A549 (cell line): ENCODE data around the gene TIMM44. TPM values are rescaled to one million over a fixed set of nuclear protein-coding genes. Genes with fewer than 3 reads are reported as not detected.

ENCODE experiments used
- ATAC-seq, 2 experiments: fragments of 200-7000 bp in 1 of 2; fragments of >200 bp in 1 of 2; cut with Nextera tagmentation in 1 of 2; cut with Tn5 transposase in 1 of 2; 3 replicates each; pipeline versions ENCODE4 v1.8.0 to v1.9.1; 2018 to 2020; ENCODE audit warnings: mild to moderate bottlenecking in 1 of 2, moderate library complexity in 1 of 2
- CTCF ChIA-PET: fragments of 300-600 bp; sonication (Branson Sonifier 250); formaldehyde crosslinking; extraction: SDS; loops from one replicate; lab custom pipeline; 2021; ENCODE audit warnings: antibody characterized with exemption, inconsistent platforms; lab: Yijun Ruan, JAX
- POLR2A ChIA-PET: fragments of 350-600 bp; formaldehyde crosslinking; extraction: SDS; loops from one replicate; lab custom pipeline; 2021; ENCODE audit warnings: antibody characterized with exemption, inconsistent platforms; lab: Yijun Ruan, JAX
- DNase-seq, 2 experiments: peaks; one replicate each; pipeline versions ENCODE4 v3.0.0 to v3.0.0-alpha.2; 2011 to 2016; ENCODE audit warnings: low read depth in 1 of 2, low spot score in 1 of 2
- FAIRE-seq: peaks from 2 replicates; lab custom pipeline; 2011; peaks lifted over from hg19 to GRCh38; lab: Jason Lieb, UNC
- H3K27ac ChIP-seq, 2 experiments: fragments of >200 bp; sonication (Bioruptor Twin); formaldehyde crosslinking; 3 replicates each; pipeline ENCODE4 v1.5.1; 2016 to 2017
- H3K4me1 ChIP-seq: fragments of >200 bp; sonication (Bioruptor Twin); formaldehyde crosslinking; 3 replicates; pipeline ENCODE4 v1.6.1; 2016
- H3K4me2 ChIP-seq: fragments of >200 bp; sonication (Bioruptor Twin); formaldehyde crosslinking; 3 replicates; pipeline ENCODE4 v1.6.1; 2016
- H3K4me3 ChIP-seq: fragments of >200 bp; sonication (Bioruptor Twin); formaldehyde crosslinking; 3 replicates; pipeline ENCODE4 v1.5.1; 2016
- H3K9me3 ChIP-seq: fragments of >200 bp; sonication (Bioruptor Twin); formaldehyde crosslinking; 3 replicates; pipeline ENCODE4 v1.6.1; 2016
- BCL3 ChIP-seq: fragments of >200 bp; sonication (Bioruptor Twin); formaldehyde crosslinking; IDR thresholded peaks from 3 replicates; pipeline ENCODE4 v1.6.1; 2016
- BHLHE40 ChIP-seq: IDR thresholded peaks from 2 replicates; pipeline ENCODE4 v1.6.1; 2012; ENCODE audit warnings: low read depth, low read length, inconsistent platforms
- CBX2 ChIP-seq: fragments of 200-600 bp; sonication (generic); IDR thresholded peaks from 2 replicates; pipeline ENCODE4 v1.6.1; 2016; ENCODE audit warnings: low read depth, mild to moderate bottlenecking, borderline replicate concordance
- CBX8 ChIP-seq: fragments of 200-600 bp; sonication (generic); IDR thresholded peaks from 2 replicates; pipeline ENCODE4 v1.6.1; 2016
- CEBPB ChIP-seq, 2 experiments: fragments of >200 bp in 1 of 2; sonication (Bioruptor Twin) in 1 of 2; formaldehyde crosslinking in 1 of 2; IDR thresholded peaks; 2 replicates each; pipeline ENCODE4 v1.6.1; 2012 to 2016
- CHD2 ChIP-seq: fragments of 150-350 bp; IDR thresholded peaks from 2 replicates; pipeline ENCODE4 v1.6.1; 2014; ENCODE audit warnings: low read length; ENCODE audit not compliant: partially characterized antibody
- EHF ChIP-seq: fragments of 250-450 bp; sonication (Bioruptor Pico); IDR thresholded peaks from 2 replicates; pipeline ENCODE4 v1.5.0; 2020; ENCODE audit warnings: mild to moderate bottlenecking
- ELK1 ChIP-seq: fragments of 150-350 bp; IDR thresholded peaks from 2 replicates; pipeline ENCODE4 v1.6.1; 2014; ENCODE audit warnings: low read depth, mild to moderate bottlenecking, low read length
- FOSB ChIP-seq: fragments of 250-450 bp; sonication (Bioruptor Pico); IDR thresholded peaks from 2 replicates; pipeline ENCODE4 v1.5.0; 2020; ENCODE audit warnings: mild to moderate bottlenecking, moderate library complexity
- FOXS1 ChIP-seq: fragments of 250-450 bp; sonication (Bioruptor Pico); IDR thresholded peaks from 2 replicates; pipeline ENCODE4 v1.5.0; 2020; ENCODE audit warnings: mild to moderate bottlenecking, moderate library complexity
- HMGXB4 ChIP-seq: fragments of 250-450 bp; sonication (Bioruptor Pico); IDR thresholded peaks from 2 replicates; pipeline ENCODE4 v1.5.0; 2021; ENCODE audit warnings: mild to moderate bottlenecking, moderate library complexity, borderline replicate concordance
- HOXA7 ChIP-seq: fragments of 250-450 bp; sonication (Bioruptor Pico); IDR thresholded peaks from 2 replicates; pipeline ENCODE4 v1.5.0; 2020; ENCODE audit warnings: mild to moderate bottlenecking, moderate library complexity
- HOXB5 ChIP-seq: fragments of 250-450 bp; sonication (Bioruptor Pico); IDR thresholded peaks from 2 replicates; pipeline ENCODE4 v1.5.0; 2020; ENCODE audit warnings: mild to moderate bottlenecking, moderate library complexity
- MAX ChIP-seq: IDR thresholded peaks from 2 replicates; pipeline ENCODE4 v1.6.1; 2012
- MYC ChIP-seq: IDR thresholded peaks from 2 replicates; pipeline ENCODE4 v1.6.1; 2012; ENCODE audit warnings: mild to moderate bottlenecking, inconsistent platforms, low read length, improper control_type of control experiment, borderline replicate concordance
- NFE2L2 ChIP-seq: fragments of 150-350 bp; conservative IDR thresholded peaks from 2 replicates; pipeline ENCODE4 v1.6.1; 2014; ENCODE audit warnings: low read length
- NPAS2 ChIP-seq: fragments of 250-450 bp; sonication (Bioruptor Pico); IDR thresholded peaks from 2 replicates; pipeline ENCODE4 v1.8.0; 2022; ENCODE audit warnings: mild to moderate bottlenecking, moderate library complexity, borderline replicate concordance
- PHF8 ChIP-seq: fragments of 200-600 bp; sonication (generic); IDR thresholded peaks from 2 replicates; pipeline ENCODE4 v1.6.1; 2016; ENCODE audit warnings: low read depth, mild to moderate bottlenecking, antibody characterized with exemption, moderate library complexity, borderline replicate concordance
- POLR2AphosphoS2 ChIP-seq: conservative IDR thresholded peaks from 2 replicates; pipeline ENCODE4 v1.6.1; 2012; ENCODE audit warnings: low read length, improper control_type of control experiment, inconsistent platforms
- RARB ChIP-seq: fragments of 250-450 bp; sonication (Bioruptor Pico); IDR thresholded peaks from 2 replicates; pipeline ENCODE4 v1.8.0; 2021; ENCODE audit warnings: mild to moderate bottlenecking, moderate library complexity
- RNF2 ChIP-seq: fragments of 200-600 bp; sonication (generic); IDR thresholded peaks from 2 replicates; pipeline ENCODE4 v1.6.1; 2016; ENCODE audit warnings: low read depth, mild to moderate bottlenecking, antibody characterized with exemption, moderate library complexity, borderline replicate concordance
- TFCP2L1 ChIP-seq: fragments of 250-450 bp; sonication (Bioruptor Pico); IDR thresholded peaks from 2 replicates; pipeline ENCODE4 v1.5.0; 2021; ENCODE audit warnings: mild to moderate bottlenecking
- ZFP36 ChIP-seq: fragments of 450-650 bp; IDR thresholded peaks from 2 replicates; pipeline ENCODE4 v1.6.1; 2014; ENCODE audit warnings: borderline replicate concordance; ENCODE audit not compliant: partially characterized antibody
- ZNF302 ChIP-seq: fragments of 250-450 bp; sonication (Bioruptor Pico); IDR thresholded peaks from 2 replicates; pipeline ENCODE4 v1.9.0; 2021; ENCODE audit warnings: inconsistent platforms, mild to moderate bottlenecking, moderate library complexity
- WGBS: methylation state at CpG from one replicate; pipeline ENCODE4 v1.1.6; 2017; ENCODE audit errors: missing lambda C conversion rate; 5-methylcytosine and 5-hydroxymethylcytosine counted together
- polyA plus RNA-seq, 4 experiments: library from polyadenylated mRNA; depleted of rRNA in 3 of 4; stranded (reverse); fragments of >200 nt; fragmentation: RNase III in 1 of 4; extraction: RNeasy Plus Mini Kit Qiagen cat#74134 plus additional on column Dnase treatment in 1 of 4; gene quantifications; 2 replicates in 3 of 4; 3 replicates in 1 of 4; pipeline ENCODE4 v1.2.3, GENCODE V29; 2011 to 2017

Gene TIMM44
- polyA plus RNA-seq, 2 of the 4 experiments (the other 2 are of a cell fraction), result 29.7 to 53.2 TPM

GRCh38 chr19:7903244-7904073 is 40.0 kb downstream of the TIMM44 start, which contains the start of gene MAP2K7 (continued):
- TF ChIP-seq FOSB (CRISPR knock-in tag) (no peak), NPAS2 (CRISPR knock-in tag) (peak; percentile 82; the same call in 1 of the 2 replicates)

- Histone ChIP-seq H3K4me1 (peaks cover 8% of the 10 kb centered on the region), H3K9me3 (no peaks in the 10 kb centered on the region), H3K27ac (peak overlapping the region; percentile 90 to 97), H3K4me3 (peak overlapping the region; percentile 59), H3K4me2 (peak overlapping the region; percentile 77)
- no peak for DNase-seq
- ChIA-PET POLR2A (interaction anchor here (0.6 to 2.5 kb wide), 9 partner anchors 9 to 380 kb away, joined by 3 to 17 read pairs (median 4); partner anchors contain the start of genes LRRC8E, MCOLN1, SNAPC2 and TGFBR3L), CTCF (interaction anchor here (1.0 to 3.3 kb wide), 12 partner anchors 8 to 50 kb away, joined by 3 to 10 read pairs (median 4); partner anchors contain the start of gene LRRC8E)
- FAIRE-seq, result no peak
- peak in 1 of 2 experiments; percentile 6; a peak in 2 of 6 replicates for ATAC-seq
- no peak for TF ChIP-seq HOXB5 (CRISPR knock-in tag)
- no peak for TF ChIP-seq CEBPB (IDR thresholded peaks at IDR 0.05)
- TF ChIP-seq RNF2, result no peak
- TF ChIP-seq ZNF302, result no peak
- TF ChIP-seq EHF (CRISPR knock-in tag), result no peak
- no peak for TF ChIP-seq CHD2
- no peak for TF ChIP-seq PHF8
- TF ChIP-seq CBX8, result no peak
- no peak for TF ChIP-seq POLR2AphosphoS2
- TF ChIP-seq NFE2L2, result no peak
- no peak for TF ChIP-seq MAX
- no peak for TF ChIP-seq HOXA7 (CRISPR knock-in tag)
- TF ChIP-seq ELK1, result no peak
- no peak for TF ChIP-seq TFCP2L1
- no peak for TF ChIP-seq BCL3
- TF ChIP-seq NPAS2 (CRISPR knock-in tag), result no peak
- TF ChIP-seq RARB (CRISPR knock-in tag), result no peak
- no peak for TF ChIP-seq ZFP36
- TF ChIP-seq CBX2, result no peak
- WGBS, result 27% methylated on average over 8 of the region's 20 CpGs
These were observed 40.6 kb downstream of the TIMM44 start for GRCh38 chr19:7902796-7903243.

GRCh38 chr19:7901337-7901736 is 42.1 kb downstream of the TIMM44 start:
- H3K9me3 ChIP-seq, result no peaks in the 10 kb centered on the region
- POLR2A ChIA-PET, result interaction anchor here (1.8 kb wide), 1 partner anchor 8 kb away, joined by 4 read pairs; no protein-coding TSS in a partner anchor
- TF ChIP-seq FOXS1 (no peak), HMGXB4 (CRISPR knock-in tag) (no peak), ZNF302 (no peak), MYC (no peak), BHLHE40 (no peak)
- TF ChIP-seq, all 56 proteins: peak for 0
- Histone ChIP-seq H3K4me1 (peaks cover 8% of the 10 kb centered on the region), H3K4me3 (no peak overlapping the region), H3K4me2 (no peak overlapping the region), H3K27ac (no peak overlapping the region)
- no peak for FAIRE-seq
- CTCF ChIA-PET, result interaction anchor here (1.3 to 3.3 kb wide), 5 partner anchors 13 to 48 kb away, joined by 3 to 13 read pairs (median 9); partner anchors contain the start of gene LRRC8E
- no peak for DNase-seq
- 88% methylated on average over 7 of the region's 7 CpGs for WGBS
- no peak for ATAC-seq
